PFSK-1 (cell line): ENCODE data around the gene HNRNPH3.
A peak's percentile ranks its signal among the peaks of the same experiment; 100 is the strongest.

Source experiments
- FOXP2 ChIP-seq: optimal IDR thresholded peaks from 2 replicates; pipeline ENCODE3; 2011; ENCODE audit warnings: borderline replicate concordance, control low read depth, inconsistent platforms; ENCODE audit not compliant: insufficient read depth; ENCODE audit errors: extremely low read length, extremely low read depth
- POLR2AphosphoS5 ChIP-seq: IDR thresholded peaks from 2 replicates; pipeline ENCODE4 v1.6.1; 2012; ENCODE audit warnings: low read depth, mild to moderate bottlenecking, control low read depth, low read length, moderate library complexity
- REST ChIP-seq, 2 experiments: IDR thresholded peaks; 2 replicates each; pipeline versions ENCODE4 v1.6.1 to v1.8.0; 2011 to 2012; ENCODE audit warnings: low read depth in 2 of 2, low read length in 2 of 2, control low read depth in 1 of 2, inconsistent platforms in 1 of 2, mild to moderate bottlenecking in 1 of 2, moderate library complexity in 1 of 2; ENCODE audit not compliant: insufficient read depth in 1 of 2
- SIN3A ChIP-seq: IDR thresholded peaks from 2 replicates; pipeline ENCODE4 v1.6.1; 2012; ENCODE audit warnings: mild to moderate bottlenecking, low read length, moderate library complexity, borderline replicate concordance; ENCODE audit not compliant: insufficient read depth
- TAF1 ChIP-seq: IDR thresholded peaks from 2 replicates; pipeline ENCODE4 v1.6.1; 2012; ENCODE audit warnings: low read length, control low read depth, borderline replicate concordance; ENCODE audit not compliant: insufficient read depth

The HNRNPH3 gene

GRCh38 chr10:68327889-68328786 lies 3.7 kb upstream of the HNRNPH3 start:
- TF ChIP-seq POLR2AphosphoS5 (no peak), REST (IDR thresholded peaks at IDR 0.05; ENCODE audit: insufficient read depth in 1 of 2, low read depth in 2 of 2, low read length in 2 of 2) (no peak), FOXP2 (no peak), SIN3A (no peak), TAF1 (no peak)

DNA sequence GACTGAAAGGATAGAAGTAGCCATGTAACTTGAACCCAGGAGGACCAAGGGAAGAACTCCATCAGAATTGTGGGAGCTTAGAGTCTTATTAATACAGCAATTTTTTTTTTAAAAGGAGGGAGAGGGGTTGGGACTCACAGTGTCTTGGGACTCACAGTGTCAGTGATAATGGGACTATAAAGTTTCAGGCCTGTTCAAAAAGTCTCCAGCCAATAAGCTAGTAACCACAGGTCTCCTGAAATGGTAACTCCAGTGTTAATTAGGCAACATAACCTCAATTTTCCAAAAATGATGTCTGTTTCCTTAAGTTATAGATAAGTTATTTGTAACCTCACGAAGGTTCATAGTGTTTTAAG lies 2.4 kb upstream of the HNRNPH3 start:
- no peak for TF ChIP-seq SIN3A

DNA sequence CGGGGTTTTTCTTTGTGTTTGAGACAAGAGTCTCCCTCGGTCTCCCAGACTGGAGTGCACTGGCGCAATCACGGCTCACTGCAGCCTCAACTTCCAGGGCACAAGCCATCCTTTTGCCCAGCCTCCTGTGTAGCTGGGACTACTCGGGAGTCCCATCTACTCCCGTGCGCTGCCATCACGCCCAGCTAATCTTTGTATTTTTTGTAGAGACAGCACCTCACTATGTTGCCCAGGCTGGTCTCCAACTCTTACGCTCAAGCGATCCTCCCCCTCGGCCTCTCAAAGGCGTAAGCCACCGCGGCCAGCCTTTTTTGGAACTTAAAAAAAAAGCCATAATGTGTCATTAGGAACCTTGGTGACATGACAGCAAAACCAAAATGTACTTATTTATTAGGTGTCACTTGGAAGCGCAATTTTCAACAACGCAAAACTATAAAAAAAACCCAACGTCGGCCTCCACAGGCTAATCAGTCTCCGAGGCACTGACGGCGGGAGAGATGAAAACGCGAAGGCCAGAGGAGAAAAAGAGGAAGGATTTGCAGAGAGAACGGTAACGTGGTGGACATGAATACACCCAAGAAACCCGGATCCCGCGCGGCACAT lies 911 bp upstream of the HNRNPH3 start:
- no peak for TF ChIP-seq TAF1
- no peak for TF ChIP-seq POLR2AphosphoS5
- TF ChIP-seq FOXP2: no peak
- no peak for TF ChIP-seq SIN3A
- TF ChIP-seq REST (IDR thresholded peaks at IDR 0.05; ENCODE audit: insufficient read depth in 1 of 2, low read depth in 2 of 2, low read length in 2 of 2): no peak

DNA sequence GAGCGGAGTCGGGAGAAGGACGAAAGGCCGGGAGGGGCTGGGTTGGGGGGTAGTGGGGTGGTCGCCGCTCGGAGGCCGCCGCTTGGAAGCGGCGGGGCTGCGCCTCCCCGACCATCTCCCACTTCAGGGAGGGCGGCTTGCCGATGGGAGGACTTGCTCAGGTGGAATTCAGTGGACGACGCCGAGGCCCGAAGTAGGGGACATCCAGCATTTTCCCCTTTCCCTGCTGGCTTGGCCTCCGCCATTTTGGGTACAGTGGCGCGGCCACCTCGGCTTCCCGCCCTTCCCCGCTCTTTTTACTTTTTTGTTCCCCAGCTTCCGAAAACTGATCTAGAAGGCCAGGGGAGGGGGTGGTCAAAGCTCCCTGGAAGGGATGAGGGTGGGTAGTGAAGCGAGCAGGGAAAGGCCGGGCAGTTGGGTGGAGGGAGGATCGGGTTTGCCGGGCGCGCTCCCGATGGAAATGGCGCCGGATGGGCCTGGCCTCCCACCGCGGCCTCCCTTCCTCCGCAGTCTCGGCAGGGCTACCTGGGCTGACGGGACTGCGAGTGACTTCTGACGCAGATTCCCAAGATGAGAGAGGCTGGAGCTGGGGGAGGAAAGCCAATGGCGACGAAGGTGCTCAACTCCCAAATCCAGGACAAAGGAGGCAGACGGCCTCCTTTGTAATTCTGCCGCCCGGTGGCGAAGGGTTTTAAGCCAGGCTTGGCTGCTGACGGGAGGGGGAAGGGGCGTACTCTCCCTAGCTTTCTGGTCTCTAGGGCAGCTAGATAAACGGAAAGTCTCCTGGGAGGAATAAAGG lies 594 bp downstream of the HNRNPH3 start, which contains the start of gene PBLD:
Gene PBLD (minus strand): TSS at position 670 of the 799 bp plus-strand sequence. CDS start 26,084 bp downstream, outside the sequence.
- TF ChIP-seq POLR2AphosphoS5 (peak; percentile 68; the same call in 1 of the 2 replicates), TAF1 (peak; percentile 76; the same call in 1 of the 2 replicates), SIN3A (no peak), FOXP2 (peak; percentile 16), REST (IDR thresholded peaks at IDR 0.05; ENCODE audit: insufficient read depth in 1 of 2, low read depth in 2 of 2, low read length in 2 of 2) (no peak; a peak in 1 of 4 replicates)

DNA sequence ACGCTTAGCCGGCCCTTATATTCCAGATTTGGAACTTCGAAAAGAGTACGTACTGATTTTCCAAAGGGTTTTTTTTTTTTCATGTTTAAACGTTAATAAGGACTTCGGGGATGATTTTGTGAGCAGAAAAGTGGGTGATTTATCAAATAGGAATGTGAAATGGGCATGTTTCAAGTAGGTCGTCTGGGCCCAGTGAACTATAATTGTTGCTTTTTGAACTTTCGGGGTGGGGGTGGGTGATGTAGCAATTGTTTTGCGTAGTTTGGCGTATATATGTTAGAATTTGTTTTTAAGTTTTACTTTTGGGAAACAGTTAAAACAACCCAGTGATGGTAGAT lies 1.2 kb downstream of the HNRNPH3 start:
- TF ChIP-seq TAF1: peak; percentile 14; the same call in 1 of the 2 replicates
- TF ChIP-seq FOXP2: no peak
